ENCODE results near the gene C10orf67.

The C10orf67 gene

DNA sequence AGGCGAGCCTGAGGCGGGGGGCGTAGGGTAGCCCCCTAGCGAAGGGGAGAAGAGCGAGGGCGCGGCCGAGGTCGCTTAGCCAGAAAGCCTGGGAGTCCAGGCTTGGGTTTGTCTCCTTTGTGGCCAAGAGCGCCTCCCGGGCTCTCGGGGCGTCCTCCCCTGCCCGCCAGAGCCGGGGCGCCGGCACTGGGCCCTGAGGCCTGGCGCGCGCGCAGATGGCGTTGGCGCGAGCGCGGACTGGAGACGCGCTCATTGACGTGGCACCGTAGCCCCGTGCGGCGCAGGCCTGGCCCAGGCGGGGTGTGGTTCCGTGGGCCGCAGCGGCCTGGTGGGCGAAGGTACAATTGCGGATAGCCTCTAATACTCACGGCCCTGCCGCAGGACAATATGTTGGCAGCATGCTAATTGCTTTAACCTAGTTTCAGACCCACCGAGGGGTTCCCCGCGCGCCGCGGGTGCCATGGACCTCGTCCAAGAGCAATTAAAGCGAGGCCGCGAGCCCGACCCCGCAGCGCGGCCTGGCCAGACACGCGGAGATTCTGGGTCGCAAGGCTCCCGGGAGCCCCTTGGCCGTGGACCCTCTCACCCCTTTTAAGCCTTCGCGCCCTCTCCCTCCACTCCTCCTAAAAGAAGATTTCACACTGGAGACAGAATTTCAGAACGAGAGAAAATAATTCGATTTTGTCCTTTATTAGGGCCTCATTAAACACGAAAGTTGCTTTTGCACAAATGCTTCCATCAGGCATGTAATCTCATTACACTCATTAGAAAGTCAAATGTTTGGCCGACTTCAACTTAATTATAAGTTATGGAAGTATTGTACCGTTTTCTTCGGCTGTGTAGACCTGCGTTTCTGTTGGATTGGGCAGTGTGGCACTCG is 149.4 kb downstream of the C10orf67 start:
- no peak for DNase-seq

DNA sequence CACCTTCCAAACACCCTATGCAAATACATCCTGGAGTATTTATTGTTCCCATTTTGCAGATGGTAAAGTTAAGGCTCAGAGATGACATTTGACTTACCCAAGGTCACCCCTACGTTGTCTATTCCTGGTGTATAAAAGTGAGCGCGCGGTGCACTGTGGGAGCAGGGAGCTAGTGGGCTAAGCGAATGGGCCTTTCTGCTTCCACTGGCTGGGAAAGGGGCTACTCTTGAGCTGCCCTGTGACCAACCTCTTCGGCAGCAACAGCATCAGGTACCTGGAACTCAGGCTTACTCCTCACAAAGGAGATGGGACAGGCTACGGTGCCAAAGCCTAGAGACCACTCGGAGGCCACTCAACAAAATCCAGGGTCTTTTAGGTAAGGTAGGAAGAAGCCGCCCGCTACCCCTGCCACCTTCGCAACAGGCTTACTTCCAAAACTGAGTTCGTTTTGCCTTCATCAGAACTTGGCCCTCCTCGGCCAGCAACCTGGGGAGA is 150.1 kb downstream of the C10orf67 start:
- no peak for DNase-seq

DNA sequence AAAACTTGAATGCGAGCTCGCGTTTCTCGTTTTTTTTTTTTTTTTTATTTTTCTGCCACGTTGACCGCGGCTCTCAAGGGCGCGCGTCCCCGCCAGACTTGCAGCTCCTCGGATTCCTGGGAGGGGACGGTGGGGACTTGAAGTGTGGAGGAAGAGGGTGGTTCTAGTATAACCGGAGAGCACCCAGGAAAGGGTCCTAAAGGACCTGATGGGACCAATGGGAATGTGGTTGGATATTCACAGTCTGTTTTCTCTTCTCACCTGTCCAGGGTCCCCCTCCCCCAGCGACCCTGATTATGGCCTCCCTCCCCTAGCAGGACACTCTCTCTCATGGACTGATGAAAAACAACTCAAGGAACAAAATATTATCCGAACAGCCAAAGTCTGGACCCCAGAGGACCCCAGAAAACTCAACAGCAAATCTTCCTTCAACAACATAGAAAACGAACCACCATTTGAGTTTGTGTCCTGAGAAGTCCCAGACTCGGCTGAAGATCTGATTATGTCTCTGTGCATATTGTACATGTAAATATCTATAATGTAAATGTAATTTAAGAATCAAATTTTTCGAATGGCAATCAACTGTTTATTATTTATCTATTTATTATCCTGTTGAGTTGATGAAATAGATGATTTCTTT is 151.0 kb downstream of the C10orf67 start:
- DNase-seq: no peak

DNA sequence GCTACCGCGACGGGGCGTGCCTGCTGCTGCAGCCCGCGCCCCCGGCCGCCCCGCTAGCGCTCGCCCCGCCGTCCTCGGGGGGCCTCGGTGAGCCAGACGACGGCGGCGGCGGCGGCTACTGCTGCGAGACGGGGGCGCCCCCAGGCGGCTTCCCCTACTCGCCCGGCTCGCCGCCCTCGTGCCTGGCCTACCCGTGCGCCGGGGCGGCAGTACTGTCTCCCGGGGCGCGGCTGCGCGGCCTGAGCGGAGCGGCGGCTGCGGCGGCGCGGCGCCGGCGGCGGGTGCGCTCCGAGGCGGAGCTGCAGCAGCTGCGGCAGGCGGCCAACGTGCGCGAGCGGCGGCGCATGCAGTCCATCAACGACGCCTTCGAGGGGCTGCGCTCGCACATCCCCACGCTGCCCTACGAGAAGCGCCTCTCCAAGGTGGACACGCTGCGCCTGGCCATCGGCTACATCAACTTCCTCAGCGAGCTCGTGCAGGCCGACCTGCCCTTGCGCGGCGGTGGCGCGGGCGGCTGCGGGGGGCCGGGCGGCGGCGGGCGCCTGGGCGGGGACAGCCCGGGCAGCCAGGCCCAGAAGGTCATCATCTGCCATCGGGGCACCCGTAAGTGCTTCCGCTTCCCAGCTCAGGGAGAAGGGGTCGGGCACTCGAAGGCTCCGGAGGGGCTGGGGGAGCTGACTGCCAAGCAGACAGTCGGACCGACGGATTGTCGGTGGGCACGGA is 151.7 kb downstream of the C10orf67 start:
- DNase-seq: no peak

DNA sequence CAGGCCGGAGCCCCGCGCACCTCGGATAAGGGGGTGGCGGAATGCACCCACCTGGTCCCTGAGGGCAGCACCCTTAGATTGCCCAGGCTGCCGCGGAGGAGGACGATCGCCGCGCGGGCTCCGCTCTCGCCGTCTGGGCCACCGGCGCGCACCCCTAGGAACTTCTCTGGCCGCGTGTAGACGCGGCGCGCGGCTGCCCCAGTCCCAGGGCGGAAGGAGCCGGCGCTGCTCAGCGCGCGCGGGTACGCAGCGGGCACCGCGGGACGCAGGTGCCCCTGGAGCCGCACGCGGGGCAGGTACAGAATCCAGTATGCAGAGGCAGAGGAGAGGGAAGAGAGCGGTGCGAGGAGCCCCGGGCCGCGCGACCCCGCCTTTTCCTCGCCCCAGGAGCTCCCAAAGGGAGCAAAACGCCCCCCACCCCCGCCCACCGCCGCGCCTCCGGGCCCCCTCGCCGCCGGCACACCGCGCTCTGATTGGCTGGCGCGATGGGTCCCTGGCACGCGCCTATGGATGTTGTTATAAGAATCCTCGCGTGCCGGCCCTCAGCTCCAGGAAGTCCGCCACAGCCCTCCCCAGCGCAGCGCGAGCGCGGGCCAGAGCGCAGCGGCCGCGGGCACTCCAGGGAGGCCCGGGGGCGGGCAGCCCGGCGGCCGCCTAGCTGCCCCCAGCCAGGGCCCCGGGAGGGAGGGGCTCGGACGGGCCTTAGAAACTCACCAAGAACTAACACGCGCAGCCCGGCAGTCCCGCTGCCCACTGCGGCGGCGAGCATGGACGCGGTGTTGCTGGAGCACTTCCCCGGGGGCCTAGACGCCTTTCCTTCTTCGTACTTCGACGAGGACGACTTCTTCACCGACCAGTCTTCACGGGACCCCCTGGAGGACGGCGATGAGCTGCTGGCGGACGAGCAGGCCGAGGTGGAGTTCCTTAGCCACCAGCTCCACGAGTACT is 152.6 kb downstream of the C10orf67 start, which contains the start of gene PTF1A:
Gene PTF1A, plus strand, starts transcription at position 549 of the 948 bp plus-strand sequence. Its CDS starts 219 bp downstream, at position 768.
- DNase-seq: no peak

DNA sequence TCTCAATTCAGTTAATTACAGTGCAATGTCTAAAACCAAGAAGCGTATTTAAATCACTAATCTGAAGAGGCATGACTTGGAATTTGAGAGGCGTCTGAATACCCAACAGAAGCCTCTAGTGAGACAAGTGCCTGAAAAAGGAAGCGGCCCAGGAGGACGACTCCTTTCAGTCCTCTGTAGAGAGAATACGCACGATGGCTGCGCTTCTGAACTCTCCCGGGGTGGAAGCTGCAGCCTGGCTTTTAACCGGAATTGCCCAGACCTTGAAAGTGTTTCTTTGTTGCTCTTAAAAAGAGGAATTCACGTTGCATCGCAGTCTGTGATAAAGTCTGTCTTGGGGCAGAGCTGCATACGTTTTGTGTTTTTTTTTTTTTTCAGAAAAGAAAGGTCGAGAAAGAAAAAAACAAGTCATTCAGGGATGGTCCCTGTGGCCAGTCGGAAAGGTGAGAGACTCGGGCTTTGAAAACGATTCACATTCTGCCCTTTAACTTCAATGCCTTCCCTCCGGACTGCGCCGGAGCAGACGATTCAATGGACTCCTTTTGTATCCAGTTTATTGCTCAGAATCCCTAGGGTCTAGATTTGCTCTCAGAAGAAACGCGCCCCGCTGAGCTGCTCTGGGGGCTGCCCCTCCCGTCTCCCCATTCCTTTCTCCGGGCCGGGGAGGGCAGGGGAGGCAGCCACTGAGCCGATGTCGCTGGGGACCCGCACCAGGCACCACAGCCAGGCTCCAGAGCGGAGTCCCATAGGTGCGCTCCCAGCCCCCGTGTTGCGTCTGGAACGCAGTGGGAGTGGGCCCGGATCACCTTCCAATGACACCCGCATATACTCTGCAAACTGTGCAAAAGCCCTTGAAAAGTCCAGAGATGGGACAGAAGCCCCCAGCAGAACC is 153.5 kb downstream of the C10orf67 start:
- DNase-seq: no peak

DNA sequence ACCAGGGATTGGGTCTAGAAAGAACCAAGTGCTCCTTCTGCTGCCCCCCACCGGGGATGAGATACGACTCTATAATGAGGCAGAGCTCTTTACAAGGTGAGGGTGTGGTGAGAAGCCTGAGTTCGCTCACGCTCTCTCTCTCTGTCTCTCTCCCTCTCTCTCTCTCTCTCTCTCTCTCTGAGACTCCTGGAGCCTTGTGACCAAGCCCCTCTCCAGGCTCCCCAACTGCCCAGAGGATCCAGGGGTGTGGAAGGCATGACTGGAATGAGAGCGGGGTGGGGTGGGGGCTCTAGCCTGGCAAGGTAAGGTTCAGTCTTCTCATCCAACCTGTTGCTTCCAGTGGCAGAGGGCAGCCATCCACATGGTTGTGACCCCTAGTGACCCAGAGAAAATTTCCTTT is 155.6 kb downstream of the C10orf67 start:
- DNase-seq: no peak

DNA sequence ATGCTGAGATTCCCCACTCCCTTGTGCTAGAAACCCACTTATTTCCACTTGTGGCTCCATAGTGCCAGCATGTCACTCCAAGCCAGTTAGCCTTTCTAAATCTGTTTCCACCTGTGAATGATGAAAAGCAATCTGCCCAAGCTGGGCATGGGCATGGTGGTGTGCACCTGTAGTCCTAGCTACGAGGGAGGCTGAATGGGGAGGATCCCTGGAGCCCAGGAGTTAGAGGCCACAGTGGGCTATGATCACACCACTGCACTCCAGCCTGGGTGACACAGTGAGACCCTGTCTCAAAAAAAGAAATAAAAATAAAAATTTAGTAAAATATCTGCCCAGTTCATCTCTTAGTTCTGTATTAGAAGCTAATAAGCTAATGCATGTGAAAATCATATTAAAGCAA is 157.4 kb downstream of the C10orf67 start:
- DNase-seq: no peak

DNA sequence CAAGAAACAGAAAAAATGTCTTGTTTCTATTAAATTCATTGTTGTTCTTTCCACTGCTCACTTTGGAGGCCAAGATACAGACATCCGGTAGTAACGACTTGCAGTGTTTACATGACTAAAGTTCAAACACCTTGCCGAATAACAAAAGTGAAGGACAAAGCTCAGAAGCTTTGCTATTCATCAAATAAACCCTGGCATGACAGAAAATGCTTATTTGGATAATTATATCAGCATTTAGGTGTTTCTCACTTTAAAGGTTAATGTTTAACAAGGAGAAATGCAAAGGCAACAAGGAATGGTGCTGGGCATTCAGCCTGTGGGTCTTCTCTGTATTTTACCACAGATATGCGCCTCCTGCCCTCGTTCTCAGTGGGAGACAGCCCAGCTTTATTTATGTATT is 157.9 kb downstream of the C10orf67 start:
- no peak for DNase-seq

DNA sequence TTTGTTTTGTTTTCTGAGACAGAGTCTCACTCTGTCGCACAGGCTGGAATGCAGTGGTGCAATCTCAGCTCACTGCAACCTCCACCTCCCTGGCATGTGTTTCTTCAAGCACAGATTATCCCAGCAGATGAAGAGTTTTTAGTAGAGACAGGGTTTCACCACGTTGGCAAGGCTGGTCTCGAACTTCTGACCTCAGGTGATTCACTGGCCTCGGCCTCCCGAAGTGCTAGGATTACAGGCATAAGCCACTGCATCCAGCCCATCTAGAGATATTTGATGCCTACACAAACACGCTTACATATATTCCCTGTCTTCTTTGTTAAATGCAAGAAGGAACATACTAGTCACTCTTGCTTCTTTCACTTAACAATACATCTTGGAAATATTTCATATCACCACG is 158.4 kb downstream of the C10orf67 start:
- no peak for DNase-seq

DNA sequence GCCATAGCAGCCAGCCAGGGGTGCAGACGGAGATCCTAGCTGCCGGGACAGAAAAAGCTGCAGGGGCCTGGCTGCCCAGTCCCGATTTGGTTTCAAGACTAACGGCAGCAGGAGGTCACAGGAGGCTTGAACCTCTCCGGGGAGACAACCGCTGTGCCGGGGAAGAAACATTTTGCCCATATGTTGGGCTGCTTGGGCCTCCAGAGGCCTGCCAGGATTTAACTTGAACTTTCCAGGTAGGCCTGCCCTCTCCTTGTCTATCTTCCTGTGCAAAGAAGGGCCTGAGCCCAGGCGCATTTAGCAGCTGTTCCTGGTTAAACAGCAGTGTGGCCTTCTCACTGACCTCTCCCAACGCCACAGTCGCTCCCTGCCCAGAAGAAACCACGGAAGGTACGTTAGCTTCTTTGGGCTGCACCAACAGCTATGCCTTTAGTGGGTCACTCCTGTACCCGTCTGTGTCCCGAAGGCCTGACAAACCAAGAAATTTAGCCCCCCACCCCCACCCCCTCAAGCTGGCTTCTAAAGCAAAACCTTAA is 169.6 kb downstream of the C10orf67 start:
- DNase-seq: no peak

DNA sequence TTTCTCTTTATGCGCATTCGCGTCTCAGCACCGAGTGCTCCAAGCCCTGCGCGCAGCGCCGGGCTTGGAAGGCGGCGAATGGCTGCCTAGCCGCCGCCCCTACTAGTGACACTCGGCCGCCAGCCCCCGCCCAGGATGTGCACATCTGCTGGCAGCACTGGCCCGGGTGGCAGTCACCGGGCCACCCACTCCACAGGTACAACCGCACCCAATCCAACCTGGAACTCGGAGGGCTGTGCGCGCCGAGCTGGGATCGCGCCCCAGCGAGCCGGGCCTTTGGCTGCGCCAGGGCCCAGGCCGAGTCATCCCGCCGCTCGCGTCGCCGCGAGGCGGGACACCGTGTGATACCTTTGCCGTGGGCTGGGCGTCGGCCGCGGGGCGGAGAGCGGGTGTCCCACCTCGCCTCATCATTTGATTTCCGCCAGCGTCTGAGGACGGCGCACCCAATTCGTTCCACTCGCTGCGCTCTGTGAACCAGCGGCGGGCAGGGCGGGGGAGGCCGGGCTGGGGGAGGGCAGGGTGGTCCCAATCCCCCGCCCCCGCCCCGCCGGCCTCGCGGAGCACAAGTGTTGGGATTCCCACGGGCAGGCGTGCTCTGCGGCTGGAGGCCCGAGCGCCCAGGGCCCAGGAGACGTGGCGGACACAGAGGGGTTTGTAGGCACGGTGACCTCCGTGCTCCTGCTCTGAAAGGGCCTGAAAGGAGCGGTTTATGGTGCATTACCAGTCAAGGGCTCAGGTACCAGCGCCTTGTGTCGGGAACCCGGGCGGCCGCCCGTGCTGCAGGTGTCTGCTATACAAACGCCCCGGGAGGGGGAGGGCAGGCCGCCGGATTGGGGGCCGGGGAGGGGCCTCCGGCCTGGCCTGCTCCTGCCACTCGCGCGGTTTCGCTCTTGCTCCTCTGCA is 170.3 kb downstream of the C10orf67 start:
- no peak for DNase-seq

DNA sequence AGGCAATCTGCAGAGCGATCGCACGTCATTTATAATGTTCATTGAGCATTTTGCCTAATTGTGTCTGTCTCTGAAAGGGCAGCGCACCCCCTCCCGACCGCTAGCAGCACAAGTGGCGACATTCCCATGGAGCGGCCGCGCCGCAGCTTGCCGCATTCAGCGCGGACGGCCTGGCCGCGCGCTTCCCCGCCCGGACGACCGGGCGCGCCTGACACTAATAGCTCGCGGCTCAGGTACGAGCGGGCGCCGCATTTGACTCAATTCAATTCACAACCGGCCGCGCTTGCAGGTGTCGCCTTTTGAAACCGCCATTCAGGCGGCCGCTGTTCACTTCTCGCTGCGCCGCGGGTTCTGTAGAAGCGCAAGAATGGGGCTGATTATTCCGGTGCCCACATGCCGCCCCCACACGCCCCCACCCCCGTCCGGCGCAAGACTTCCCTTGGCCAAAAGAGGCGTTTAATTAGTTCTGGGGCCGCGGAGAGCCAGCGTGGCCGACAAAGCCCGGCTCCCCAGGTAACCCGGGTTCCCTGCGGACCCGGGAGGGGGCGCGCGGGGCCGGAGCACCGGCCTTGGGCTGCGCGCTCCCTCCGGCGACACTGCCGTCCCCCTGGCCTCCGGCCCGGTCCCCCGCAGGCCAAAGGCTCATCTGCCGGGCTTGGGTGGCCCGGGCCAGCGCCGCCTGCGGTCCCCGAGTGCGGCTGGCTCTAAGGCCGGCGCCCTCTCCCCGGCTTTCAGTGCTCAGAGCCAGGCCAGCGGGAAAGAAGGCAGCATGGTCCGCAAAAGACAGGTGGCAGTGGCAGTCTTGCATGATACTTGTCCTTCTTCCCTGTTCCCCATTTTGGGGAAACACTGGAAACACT is 171.2 kb downstream of the C10orf67 start:
- no peak for DNase-seq

DNA sequence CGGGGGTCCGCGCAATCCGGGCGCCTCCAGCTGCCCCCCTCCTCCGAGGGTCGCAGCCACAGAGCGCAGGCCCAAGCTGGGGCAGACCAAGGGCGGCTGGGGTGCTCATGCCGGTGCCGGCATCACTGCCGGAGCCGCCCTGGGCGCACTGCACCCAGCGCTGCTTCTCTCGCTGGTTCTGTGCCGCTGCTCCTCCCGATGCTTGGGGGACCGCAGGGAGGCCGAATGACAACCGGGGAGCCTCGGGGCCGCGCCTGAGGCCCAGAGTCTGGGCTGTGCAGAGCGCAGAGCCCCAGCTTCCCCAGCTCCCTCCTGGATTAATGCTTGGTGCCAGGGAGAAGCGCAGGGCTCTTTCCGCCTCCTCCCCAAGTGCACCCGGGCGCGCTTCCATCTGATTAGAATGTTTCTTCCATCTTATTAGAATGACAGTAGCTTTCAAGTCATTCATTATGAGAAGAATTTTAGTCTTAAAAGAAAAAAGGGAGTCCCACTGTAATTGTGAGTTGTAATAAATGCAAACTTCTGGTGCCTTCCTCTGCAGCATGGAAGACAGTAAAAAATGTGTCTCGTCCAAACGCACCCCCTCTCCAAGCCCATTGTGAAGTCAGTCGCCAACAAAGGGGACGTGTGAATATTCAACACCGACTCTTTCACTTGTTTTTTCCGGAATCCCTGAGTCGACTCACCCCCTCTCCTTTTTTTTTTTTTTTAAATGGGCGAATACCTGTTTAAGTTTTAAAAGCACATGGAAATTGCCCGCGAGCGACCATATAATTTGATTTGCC is 172.0 kb downstream of the C10orf67 start:
- no peak for DNase-seq

DNA sequence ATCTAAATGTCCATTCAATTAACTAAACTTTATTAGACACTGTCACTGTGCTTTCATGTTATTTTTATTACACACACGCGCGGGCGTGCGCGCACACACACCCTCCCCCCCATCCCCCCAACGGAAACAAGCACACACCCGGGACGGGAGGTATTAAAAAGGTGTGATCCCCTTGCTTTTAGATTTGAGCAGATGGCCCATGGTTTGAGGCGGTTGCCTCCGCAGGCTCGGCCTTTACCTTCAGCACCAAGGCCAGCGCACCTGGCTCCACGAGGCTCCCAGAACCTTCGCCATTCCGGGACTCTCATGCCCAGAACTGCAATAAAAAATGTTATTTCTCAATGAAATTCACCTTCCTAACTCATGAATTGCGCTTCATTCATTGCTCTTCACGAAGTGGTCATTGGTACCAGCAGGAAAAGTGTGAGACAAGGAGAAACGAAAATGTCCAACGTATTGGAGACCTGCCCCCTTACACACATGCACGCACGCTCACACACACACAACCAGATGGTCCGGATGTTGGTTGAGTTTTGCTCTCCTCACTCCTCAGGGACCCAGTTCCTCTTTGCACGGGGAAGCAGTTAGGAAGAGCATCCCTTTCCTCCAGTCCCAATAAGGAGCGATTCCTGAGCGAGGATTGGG is 173.2 kb downstream of the C10orf67 start:
- DNase-seq: no peak

DNA sequence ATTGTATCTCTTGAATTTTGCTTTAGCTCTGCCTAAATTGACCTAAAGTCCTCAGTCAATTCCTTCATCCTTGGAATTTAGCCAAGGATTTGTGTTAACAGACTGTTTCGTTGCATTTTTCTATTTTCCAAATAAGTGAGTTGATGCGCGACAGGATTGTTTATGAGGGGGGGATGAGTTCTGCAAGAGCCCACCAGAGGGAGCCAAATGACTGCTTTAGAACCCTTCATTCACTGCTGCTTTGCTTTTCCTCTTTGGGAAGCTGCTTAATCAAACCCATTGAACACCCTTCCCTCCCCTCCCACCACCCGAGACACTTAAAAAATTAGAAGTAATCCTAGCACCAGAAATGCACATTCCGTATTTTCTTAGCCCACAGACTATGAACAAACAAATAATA is 186.2 kb downstream of the C10orf67 start:
- DNase-seq: peak; percentile 21

DNA sequence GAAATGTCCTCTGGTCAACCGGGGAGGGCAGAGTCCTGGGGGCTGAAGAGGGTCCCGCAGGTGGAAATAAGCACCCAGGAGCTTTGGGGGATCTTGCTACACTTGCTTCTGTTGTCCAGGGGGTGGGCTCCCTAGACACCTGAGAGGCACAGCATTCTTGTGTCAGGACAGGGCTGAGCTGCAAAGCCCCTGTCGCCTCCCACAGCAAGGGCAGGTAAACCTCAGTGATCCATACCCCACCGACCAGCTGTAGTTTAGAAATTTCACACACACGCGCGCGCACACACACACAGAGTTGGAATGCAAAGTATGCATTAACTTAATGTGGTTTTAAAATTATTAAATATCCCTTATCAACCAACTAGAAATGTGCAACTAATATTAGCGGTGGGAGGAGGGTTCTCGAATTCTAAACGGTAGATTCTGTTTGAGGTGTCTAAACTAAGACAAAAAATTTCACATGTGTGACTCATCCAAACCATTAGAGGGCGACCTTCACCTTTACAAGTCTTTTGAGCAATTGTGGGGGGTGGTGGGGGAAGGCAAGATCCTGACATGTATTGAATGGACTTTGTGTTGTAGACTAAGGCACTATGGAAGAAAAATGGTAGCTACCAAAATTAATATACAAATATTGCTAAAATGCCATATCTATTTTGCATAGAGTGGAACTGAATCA is 186.8 kb downstream of the C10orf67 start:
- DNase-seq: no peak
